H1 (cell line): ENCODE measurements around the gene DEGS2. TPM values are rescaled to one million over a fixed set of nuclear protein-coding genes. Genes with fewer than 3 reads are reported as not detected.

ENCODE experiments used
- BACH1 ChIP-seq: IDR thresholded peaks from 2 replicates; pipeline ENCODE4 v1.6.1; 2012; ENCODE audit warnings: low read length, improper control_type of control experiment
- CHD2 ChIP-seq: IDR thresholded peaks from 2 replicates; pipeline ENCODE4 v1.6.1; 2012; ENCODE audit warnings: low read length, improper control_type of control experiment
- CHD7 ChIP-seq: fragments of 300-600 bp; sonication (generic); IDR thresholded peaks from 2 replicates; pipeline ENCODE4 v1.7.1; 2012; ENCODE audit warnings: low read length, moderate library complexity, mild to moderate bottlenecking, inconsistent platforms; ENCODE audit not compliant: insufficient replicate concordance
- EGR1 ChIP-seq: IDR thresholded peaks from 2 replicates; pipeline ENCODE4 v1.6.1; 2011; ENCODE audit warnings: low read depth, low read length, borderline replicate concordance
- EP300 ChIP-seq, 2 experiments: IDR thresholded peaks; 1 replicate in 1 of 2; 2 replicates in 1 of 2; pipeline ENCODE4 v1.6.1; 2011 to 2012; ENCODE audit warnings: low read depth in 2 of 2, low read length in 2 of 2, mild to moderate bottlenecking in 2 of 2, borderline replicate concordance in 1 of 2, inconsistent platforms in 1 of 2, moderate library complexity in 1 of 2
- HDAC2 ChIP-seq, 2 experiments: fragments of 300-600 bp in 1 of 2; sonication (generic) in 1 of 2; IDR thresholded peaks; 2 replicates each; pipeline ENCODE4 v1.6.1; 2011 to 2012; ENCODE audit warnings: low read depth in 2 of 2, low read length in 2 of 2, mild to moderate bottlenecking in 2 of 2, moderate library complexity in 2 of 2, borderline replicate concordance in 1 of 2, inconsistent platforms in 1 of 2
- POLR2AphosphoS5 ChIP-seq: IDR thresholded peaks from 2 replicates; pipeline ENCODE4 v1.6.1; 2011; ENCODE audit warnings: low read depth, low read length
- RXRA ChIP-seq: IDR thresholded peaks from 2 replicates; pipeline ENCODE4 v1.6.1; 2011; ENCODE audit warnings: low read depth, mild to moderate bottlenecking, low read length, moderate library complexity; ENCODE audit not compliant: insufficient read depth
- SAP30 ChIP-seq: fragments of 300-600 bp; sonication (generic); IDR thresholded peaks from 2 replicates; pipeline ENCODE4 v1.7.1; 2012; ENCODE audit warnings: low read length, moderate library complexity, mild to moderate bottlenecking, inconsistent platforms; ENCODE audit not compliant: insufficient read depth, insufficient replicate concordance
- SIRT6 ChIP-seq: IDR thresholded peaks from one replicate; pipeline ENCODE4 v1.7.1; 2012; ENCODE audit warnings: low read length, inconsistent platforms
- SP1 ChIP-seq: IDR thresholded peaks from 2 replicates; pipeline ENCODE4 v1.6.1; 2011; ENCODE audit warnings: low read depth, low read length
- polyA plus RNA-seq, 7 experiments: library from polyadenylated mRNA; depleted of rRNA in 3 of 7; stranded (reverse) in 5 of 7; unstranded in 2 of 7; fragments of >200 nt in 5 of 7; fragments of 200-250 nt in 2 of 7; gene quantifications; 1 replicate in 5 of 7; 2 replicates in 1 of 7; 4 replicates in 1 of 7; pipeline versions ENCODE4 v1.2.1 to v1.2.3, GENCODE V29; 2011 to 2013; ENCODE audit warnings: missing spikeins in 2 of 7, mixed read lengths in 2 of 7
- total RNA-seq: library from RNA; stranded (reverse); fragmentation: NEBNext Ultra II Directional; extraction: Animal tissue kit (Norgen Biotek cat#: 25700); gene quantifications from 2 replicates; pipeline ENCODE4 v1.2.1, GENCODE V29; 2021

DEGS2 gene
- total and polyA plus RNA-seq, 2 of the 8 experiments (the other 6 are each of a cell fraction or from before 2014, with no cell fraction given), result 0.61 to 0.82 TPM

- TF ChIP-seq CHD7 (no peak), RXRA (no peak), BACH1 (no peak), POLR2AphosphoS5 (no peak), EGR1 (no peak), CHD2 (no peak), HDAC2 (IDR thresholded peaks at IDR 0.05; ENCODE audit: borderline replicate concordance in 1 of 2, low read depth in 2 of 2, low read length in 2 of 2) (peak in 1 of 2 experiments; percentile 47; a peak in 1 of 4 replicates), SAP30 (no peak), EP300 (IDR thresholded peaks at IDR 0.05; ENCODE audit: borderline replicate concordance in 1 of 2, low read depth in 2 of 2, low read length in 2 of 2) (0 out of 3 replicates have a peak, but pooled peaks of 1 of the 2 experiments have one; percentile 22), SIRT6 (no peak), SP1 (0 out of 2 replicates have a peak, but pooled peaks have one; percentile 34)
These were observed 4.3 kb downstream of the DEGS2 start (continued) for GRCh38 chr14:100155049-100155621.
